SU-DHL-6 (cell line): ENCODE measurements around the gene RND3.

Experiments
- H2AFZ ChIP-seq: fragments of 200-600 bp; sonication (generic); 2 replicates; pipeline ENCODE4 v1.6.1; 2014; ENCODE audit warnings: low read depth, mild to moderate bottlenecking, moderate library complexity, mixed read lengths, antibody characterized with exemption, low read length; ENCODE audit not compliant: severe bottlenecking
- H3F3A ChIP-seq: fragments of 200-600 bp; shearing (Covaris generic); 2 replicates; pipeline ENCODE4 v1.6.0; 2016; ENCODE audit warnings: antibody characterized with exemption, mild to moderate bottlenecking; ENCODE audit not compliant: insufficient read depth
- H3K27ac ChIP-seq: fragments of 200-600 bp; sonication (generic); 2 replicates; pipeline ENCODE4 v1.5.1; 2016; ENCODE audit warnings: low read depth, mild to moderate bottlenecking, low read length, moderate library complexity, mixed read lengths
- H3K27me3 ChIP-seq: fragments of 200-600 bp; sonication (generic), shearing (Covaris generic); 2 replicates; pipeline ENCODE4 v1.6.0; 2014; ENCODE audit warnings: mild to moderate bottlenecking, low read length
- H3K36me3 ChIP-seq: fragments of 200-600 bp; sonication (generic); 2 replicates; pipeline ENCODE4 v1.6.1; 2014; ENCODE audit warnings: mild to moderate bottlenecking, low read length, mixed read lengths
- H3K4me2 ChIP-seq: fragments of 300-600, 200-600 bp; shearing (Covaris generic), sonication (generic); 2 replicates; pipeline ENCODE4 v1.6.0; 2014; ENCODE audit warnings: low read length, low read depth, mild to moderate bottlenecking; ENCODE audit not compliant: poor library complexity, severe bottlenecking
- H3K4me3 ChIP-seq: fragments of 200-600 bp; sonication (generic); 2 replicates; pipeline ENCODE4 v1.5.1; 2014; ENCODE audit warnings: antibody characterized with exemption, low read length, mild to moderate bottlenecking, mixed read lengths; ENCODE audit not compliant: insufficient read depth, poor library complexity, severe bottlenecking
- H3K79me2 ChIP-seq: fragments of 200-600 bp; sonication (generic); 2 replicates; pipeline ENCODE4 v1.6.1; 2014; ENCODE audit warnings: mild to moderate bottlenecking, low read length, moderate library complexity; ENCODE audit not compliant: insufficient read depth
- H3K9ac ChIP-seq: fragments of 200-600 bp; sonication (generic); 2 replicates; pipeline ENCODE4 v1.7.0; 2014; ENCODE audit warnings: mild to moderate bottlenecking, low read length
- H3K9me2 ChIP-seq: fragments of 200-600 bp; sonication (generic); replicated peaks from 2 replicates; pipeline ENCODE4 v1.6.1; 2014; ENCODE audit warnings: low read length; ENCODE audit not compliant: insufficient read depth
- H3K9me3 ChIP-seq: fragments of 200-600 bp; sonication (generic); 2 replicates; pipeline ENCODE4 v1.6.1; 2014; ENCODE audit warnings: low read length, mixed read lengths; ENCODE audit not compliant: insufficient read depth
- H4K20me1 ChIP-seq: fragments of 200-600 bp; sonication (generic); 2 replicates; pipeline ENCODE4 v1.6.1; 2014; ENCODE audit warnings: low read depth, mild to moderate bottlenecking, antibody characterized with exemption, low read length, moderate library complexity, mixed read lengths
- EZH2phosphoT487 ChIP-seq: fragments of 200-600 bp; sonication (generic), shearing (Covaris generic); conservative IDR thresholded peaks from 2 replicates; pipeline ENCODE4 v1.6.1; 2018; ENCODE audit warnings: mild to moderate bottlenecking, antibody characterized with exemption, low read length, moderate library complexity, mixed read lengths
- TF ChIP-seq, protein P1 (sequence below): fragments of 200-600 bp; sonication (generic); IDR thresholded peaks from one replicate; pipeline ENCODE4 v1.5.1; 2017; ENCODE audit warnings: antibody characterized with exemption, mild to moderate bottlenecking, low read length, moderate library complexity; ENCODE audit not compliant: insufficient read depth, poor library complexity, severe bottlenecking

Gene RND3

GRCh38 chr2:150465703-150466569 is 21.5 kb downstream of the RND3 start:
- Histone ChIP-seq H3K9me2 (no peaks in the 10 kb centered on the region), H3K79me2 (no peaks in the 10 kb centered on the region), H3K4me3 (no peak overlapping the region), H3K27ac (no peak overlapping the region), H3K9me3 (no peaks in the 10 kb centered on the region), H3F3A (no peaks in the 10 kb centered on the region), H3K27me3 (no peaks in the 10 kb centered on the region), H4K20me1 (no peaks in the 10 kb centered on the region), H3K4me2 (no peak overlapping the region), H3K9ac (no peak overlapping the region), H3K36me3 (no peaks in the 10 kb centered on the region), H2AFZ (no peak overlapping the region)
- TF ChIP-seq, protein P1, sequence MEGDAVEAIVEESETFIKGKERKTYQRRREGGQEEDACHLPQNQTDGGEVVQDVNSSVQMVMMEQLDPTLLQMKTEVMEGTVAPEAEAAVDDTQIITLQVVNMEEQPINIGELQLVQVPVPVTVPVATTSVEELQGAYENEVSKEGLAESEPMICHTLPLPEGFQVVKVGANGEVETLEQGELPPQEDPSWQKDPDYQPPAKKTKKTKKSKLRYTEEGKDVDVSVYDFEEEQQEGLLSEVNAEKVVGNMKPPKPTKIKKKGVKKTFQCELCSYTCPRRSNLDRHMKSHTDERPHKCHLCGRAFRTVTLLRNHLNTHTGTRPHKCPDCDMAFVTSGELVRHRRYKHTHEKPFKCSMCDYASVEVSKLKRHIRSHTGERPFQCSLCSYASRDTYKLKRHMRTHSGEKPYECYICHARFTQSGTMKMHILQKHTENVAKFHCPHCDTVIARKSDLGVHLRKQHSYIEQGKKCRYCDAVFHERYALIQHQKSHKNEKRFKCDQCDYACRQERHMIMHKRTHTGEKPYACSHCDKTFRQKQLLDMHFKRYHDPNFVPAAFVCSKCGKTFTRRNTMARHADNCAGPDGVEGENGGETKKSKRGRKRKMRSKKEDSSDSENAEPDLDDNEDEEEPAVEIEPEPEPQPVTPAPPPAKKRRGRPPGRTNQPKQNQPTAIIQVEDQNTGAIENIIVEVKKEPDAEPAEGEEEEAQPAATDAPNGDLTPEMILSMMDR, result no peak
- TF ChIP-seq EZH2phosphoT487, result no peak

- Histone ChIP-seq H3K36me3 (no peaks in the 10 kb centered on the region), H3K27me3 (no peaks in the 10 kb centered on the region), H3K9ac (no peak overlapping the region), H3K4me2 (no peak overlapping the region), H4K20me1 (no peaks in the 10 kb centered on the region), H3K79me2 (no peaks in the 10 kb centered on the region), H3F3A (no peaks in the 10 kb centered on the region), H3K9me2 (no peaks in the 10 kb centered on the region), H3K9me3 (no peaks in the 10 kb centered on the region), H2AFZ (no peak overlapping the region), H3K4me3 (no peak overlapping the region), H3K27ac (no peak overlapping the region)
- no peak for TF ChIP-seq EZH2phosphoT487
- TF ChIP-seq, protein P1, result no peak
Measured at GRCh38 chr2:150464986-150465385, 22.5 kb downstream of the RND3 start.

GRCh38 chr2:150464270-150464669 is 23.2 kb downstream of the RND3 start:
- H3K4me3 ChIP-seq, result no peak overlapping the region
- no peaks in the 10 kb centered on the region for H3K27me3 ChIP-seq
- no peaks in the 10 kb centered on the region for H3K36me3 ChIP-seq
- no peak overlapping the region for H3K9ac ChIP-seq
- H3K79me2 ChIP-seq, result no peaks in the 10 kb centered on the region
- no peak overlapping the region for H3K4me2 ChIP-seq
- no peak overlapping the region for H3K27ac ChIP-seq
- no peaks in the 10 kb centered on the region for H3K9me2 ChIP-seq
- no peaks in the 10 kb centered on the region for H4K20me1 ChIP-seq
- no peaks in the 10 kb centered on the region for H3F3A ChIP-seq
- H2AFZ ChIP-seq, result no peak overlapping the region
- no peak for TF ChIP-seq EZH2phosphoT487
- TF ChIP-seq, protein P1, result no peak
- H3K9me3 ChIP-seq, result no peaks in the 10 kb centered on the region
